GM21447 (cell line): ENCODE results near the gene TREML4.

Source experiments
- ATAC-seq: cut with Tn5 transposase; IDR thresholded peaks from one replicate; pipeline ENCODE4 v1.9.1; 2021; ENCODE audit not compliant: unreplicated experiment

Gene TREML4

GRCh38 chr6:41252401-41253169, 24.4 kb downstream of the TREML4 start:
- no peak for ATAC-seq

- ATAC-seq, result no peak
Measured at GRCh38 chr6:41255110-41255509, 27.0 kb downstream of the TREML4 start.

GRCh38 chr6:41255638-41256246, 27.6 kb downstream of the TREML4 start:
- ATAC-seq, result peak; percentile 39

- peak; percentile 77 for ATAC-seq
Measured at GRCh38 chr6:41256383-41256782, 28.2 kb downstream of the TREML4 start.

GRCh38 chr6:41257369-41258195, 29.4 kb downstream of the TREML4 start:
- no peak for ATAC-seq

- ATAC-seq, result no peak
Measured at GRCh38 chr6:41258196-41258493, 30.0 kb downstream of the TREML4 start.

GRCh38 chr6:41262401-41262800, 34.3 kb downstream of the TREML4 start:
- no peak for ATAC-seq

GRCh38 chr6:41263267-41263666, 35.1 kb downstream of the TREML4 start:
- no peak for ATAC-seq

- no peak for ATAC-seq
Measured at GRCh38 chr6:41266541-41266940, 38.4 kb downstream of the TREML4 start.

- ATAC-seq, result no peak
Measured at GRCh38 chr6:41268478-41268877, 40.3 kb downstream of the TREML4 start.

GRCh38 chr6:41269166-41269565, 41.0 kb downstream of the TREML4 start:
- no peak for ATAC-seq

GRCh38 chr6:41269716-41270115, 41.6 kb downstream of the TREML4 start:
- ATAC-seq, result no peak

GRCh38 chr6:41271901-41272395, 43.8 kb downstream of the TREML4 start:
- ATAC-seq, result no peak

GRCh38 chr6:41272591-41273240, 44.6 kb downstream of the TREML4 start:
- ATAC-seq, result no peak

GRCh38 chr6:41273714-41274113, 45.6 kb downstream of the TREML4 start:
- ATAC-seq, result no peak

GRCh38 chr6:41274256-41274655, 46.1 kb downstream of the TREML4 start:
- no peak for ATAC-seq

- ATAC-seq, result no peak
Measured at GRCh38 chr6:41275489-41275888, 47.3 kb downstream of the TREML4 start.

GRCh38 chr6:41277605-41278004, 49.5 kb downstream of the TREML4 start:
- ATAC-seq, result no peak

GRCh38 chr6:41278699-41279405, 50.7 kb downstream of the TREML4 start:
- ATAC-seq, result no peak

- ATAC-seq, result no peak
Measured at GRCh38 chr6:41280381-41281057, 52.4 kb downstream of the TREML4 start.
